Measurements from ENCODE around the gene MNAT1.

DNA sequence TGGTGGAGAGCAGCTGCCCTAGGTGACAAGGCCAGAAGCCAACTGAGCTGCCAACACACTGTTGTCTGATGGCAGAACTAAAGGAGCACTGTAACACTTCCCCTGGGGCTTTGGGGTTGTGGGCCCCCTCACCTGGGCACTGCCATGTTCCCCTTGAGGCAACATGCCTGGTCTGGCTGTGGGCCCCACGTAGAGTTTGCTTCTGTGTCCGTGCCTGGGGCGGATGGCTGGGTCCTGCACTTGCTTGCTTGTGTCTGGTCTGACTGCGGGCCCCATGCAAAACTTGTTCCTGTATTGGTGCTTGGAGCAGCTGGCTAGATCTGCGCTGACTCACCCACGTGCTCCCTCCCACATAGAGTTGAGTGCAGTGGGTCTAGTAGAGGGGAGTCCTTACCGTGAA is 78.4 kb downstream of the MNAT1 start:
- TF ChIP-seq, protein P1, sequence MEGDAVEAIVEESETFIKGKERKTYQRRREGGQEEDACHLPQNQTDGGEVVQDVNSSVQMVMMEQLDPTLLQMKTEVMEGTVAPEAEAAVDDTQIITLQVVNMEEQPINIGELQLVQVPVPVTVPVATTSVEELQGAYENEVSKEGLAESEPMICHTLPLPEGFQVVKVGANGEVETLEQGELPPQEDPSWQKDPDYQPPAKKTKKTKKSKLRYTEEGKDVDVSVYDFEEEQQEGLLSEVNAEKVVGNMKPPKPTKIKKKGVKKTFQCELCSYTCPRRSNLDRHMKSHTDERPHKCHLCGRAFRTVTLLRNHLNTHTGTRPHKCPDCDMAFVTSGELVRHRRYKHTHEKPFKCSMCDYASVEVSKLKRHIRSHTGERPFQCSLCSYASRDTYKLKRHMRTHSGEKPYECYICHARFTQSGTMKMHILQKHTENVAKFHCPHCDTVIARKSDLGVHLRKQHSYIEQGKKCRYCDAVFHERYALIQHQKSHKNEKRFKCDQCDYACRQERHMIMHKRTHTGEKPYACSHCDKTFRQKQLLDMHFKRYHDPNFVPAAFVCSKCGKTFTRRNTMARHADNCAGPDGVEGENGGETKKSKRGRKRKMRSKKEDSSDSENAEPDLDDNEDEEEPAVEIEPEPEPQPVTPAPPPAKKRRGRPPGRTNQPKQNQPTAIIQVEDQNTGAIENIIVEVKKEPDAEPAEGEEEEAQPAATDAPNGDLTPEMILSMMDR (IDR thresholded peaks at IDR 0.05) = no peak
- TF ChIP-seq, protein P2, sequence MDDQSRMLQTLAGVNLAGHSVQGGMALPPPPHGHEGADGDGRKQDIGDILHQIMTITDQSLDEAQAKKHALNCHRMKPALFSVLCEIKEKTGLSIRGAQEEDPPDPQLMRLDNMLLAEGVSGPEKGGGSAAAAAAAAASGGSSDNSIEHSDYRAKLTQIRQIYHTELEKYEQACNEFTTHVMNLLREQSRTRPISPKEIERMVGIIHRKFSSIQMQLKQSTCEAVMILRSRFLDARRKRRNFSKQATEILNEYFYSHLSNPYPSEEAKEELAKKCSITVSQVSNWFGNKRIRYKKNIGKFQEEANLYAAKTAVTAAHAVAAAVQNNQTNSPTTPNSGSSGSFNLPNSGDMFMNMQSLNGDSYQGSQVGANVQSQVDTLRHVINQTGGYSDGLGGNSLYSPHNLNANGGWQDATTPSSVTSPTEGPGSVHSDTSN (IDR thresholded peaks at IDR 0.05) = no peak

Data from A549 (cell line).